Mucosa of descending colon (tissue), 3 donors: ENCODE measurements around the gene USP24. TPM values are rescaled to one million over a fixed set of nuclear protein-coding genes. Genes with fewer than 3 reads are reported as not detected.
A peak's percentile ranks its signal among the peaks of the same experiment; 100 is the strongest.

Source experiments
- ATAC-seq: fragments of 200-7000 bp; cut with Tn5 transposase; one replicate; pipeline ENCODE4 v1.9.1; 2020; ENCODE audit warnings: mild to moderate bottlenecking, moderate library complexity
- DNase-seq, 3 donors: peaks; one replicate each; pipeline ENCODE4 v3.0.0-alpha.2; 2020
- H3K36me3 ChIP-seq: fragments of 200-600 bp; one replicate; pipeline ENCODE4 v1.8.0; 2021; ENCODE audit warnings: low read depth, mild to moderate bottlenecking
- H3K4me1 ChIP-seq: fragments of 200-600 bp; one replicate; pipeline ENCODE4 v1.8.0; 2021; ENCODE audit warnings: low read depth, mild to moderate bottlenecking
- H3K4me3 ChIP-seq: fragments of 200-600 bp; one replicate; pipeline ENCODE4 v1.8.0; 2021; ENCODE audit warnings: mild to moderate bottlenecking
- H3K9me3 ChIP-seq: fragments of 200-600 bp; one replicate; pipeline ENCODE4 v1.8.0; 2021; ENCODE audit warnings: mild to moderate bottlenecking
- CTCF ChIP-seq: fragments of 200-600 bp; IDR thresholded peaks from one replicate; pipeline ENCODE4 v1.8.0; 2022; ENCODE audit warnings: antibody characterized with exemption, mild to moderate bottlenecking
- intact Hi-C, 2 donors: fragments of 100-400 bp; cut with DNase I in 1 of 2; cut with micrococcal nuclease in 1 of 2; formaldehyde crosslinking; loops; one replicate each; pipeline versions ENCODE4 v1.11.0 to v1.11.1; 2022; cut with DNase I, micrococcal nuclease
- total RNA-seq, 3 donors: library from RNA; stranded (reverse); fragmentation: NEBNext Ultra II Directional in 2 of 3; extraction: Animal tissue kit (Norgen Biotek cat#: 25700) in 2 of 3; gene quantifications; one replicate each; pipeline versions ENCODE4 v1.2.1 to v1.2.4, GENCODE V29; 2021 to 2023
- donor health status: DM: no; HTN: no; CAD: no; lungs with moderate emphysema.
- donor health status: DM: no; HTN: no; CAD: no.
- donor health status: DM: no; HTN: yes; CAD: no.

USP24 gene
- total RNA-seq, 3 donors from 2014 or later = 35.5 to 51.1 (median 46.2) TPM

- intact Hi-C loops = no loop called here
- Histone ChIP-seq H3K36me3 (peaks cover 12% of the 10 kb centered on the region), H3K9me3 (no peaks in the 10 kb centered on the region), H3K4me3 (no peak overlapping the region), H3K4me1 (no peaks in the 10 kb centered on the region)
- DNase-seq (no peak), ATAC-seq (no peak)
- no peak for TF ChIP-seq CTCF
Observed at GRCh38 chr1:55138823-55139222, 76.3 kb downstream of the USP24 start.

GRCh38 chr1:55134152-55134808 is 80.9 kb downstream of the USP24 start:
- no peak for ATAC-seq

GRCh38 chr1:55131801-55132200 is 83.4 kb downstream of the USP24 start:
- no peak for TF ChIP-seq CTCF
- intact Hi-C loops = no loop called here
- ATAC-seq = no peak
- Histone ChIP-seq H3K36me3 (peaks cover 6% of the 10 kb centered on the region), H3K4me1 (no peaks in the 10 kb centered on the region), H3K4me3 (no peak overlapping the region), H3K9me3 (no peaks in the 10 kb centered on the region)
- DNase-seq = no peak

More at GRCh38 chr1:55134152-55134808, 80.9 kb downstream of the USP24 start:
- DNase-seq = no peak
- TF ChIP-seq CTCF = no peak
- intact Hi-C loops = no loop called here
- H3K36me3 ChIP-seq = peaks cover 18% of the 10 kb centered on the region
- no peaks in the 10 kb centered on the region for H3K4me1 ChIP-seq
- H3K4me3 ChIP-seq = no peak overlapping the region
- H3K9me3 ChIP-seq = no peaks in the 10 kb centered on the region

- Histone ChIP-seq H3K4me1 (no peaks in the 10 kb centered on the region), H3K36me3 (peaks cover 6% of the 10 kb centered on the region), H3K9me3 (no peaks in the 10 kb centered on the region), H3K4me3 (no peak overlapping the region)
- ATAC-seq = no peak
- no peak for DNase-seq
- TF ChIP-seq CTCF = no peak
- intact Hi-C loops = no loop called here
Observed at GRCh38 chr1:55131218-55131617, 83.9 kb downstream of the USP24 start.

- Histone ChIP-seq H3K4me1 (no peaks in the 10 kb centered on the region), H3K4me3 (no peak overlapping the region), H3K36me3 (peaks cover 16% of the 10 kb centered on the region), H3K9me3 (no peaks in the 10 kb centered on the region)
- intact Hi-C loops = no loop called here
- ATAC-seq = no peak
- no peak for TF ChIP-seq CTCF
- peak in 1 of 3 donors; percentile 14 for DNase-seq
Observed at GRCh38 chr1:55129194-55129728, 85.9 kb downstream of the USP24 start.
